Germinal center (tissue), 1 donor: Measurements from ENCODE around the gene PLEKHA1.

ENCODE experiments used
- DNase-seq: peaks from one replicate; pipeline ENCODE4 v3.0.0; 2012; ENCODE audit warnings: mixed read lengths, low spot score

PLEKHA1 gene

DNA sequence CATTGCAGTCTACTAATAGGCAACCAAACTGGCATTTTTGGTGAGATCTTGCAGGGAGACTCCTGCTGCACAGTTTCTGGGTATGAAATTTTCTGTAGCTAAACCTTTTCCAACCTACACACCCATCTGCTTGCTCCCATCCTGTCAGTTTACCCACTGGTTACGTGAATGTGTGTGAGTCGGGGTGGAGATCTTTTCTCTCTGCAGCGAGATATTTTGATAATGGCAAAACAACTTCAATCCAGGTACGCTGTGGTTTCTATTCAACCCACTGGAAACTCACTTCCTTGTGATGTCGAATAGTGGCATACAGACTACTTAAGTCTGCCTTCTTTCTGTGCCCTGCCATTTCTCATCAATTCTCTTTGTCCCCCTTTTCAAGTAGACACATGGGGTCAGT, 4.5 kb downstream of the PLEKHA1 start:
- no peak for DNase-seq

- DNase-seq: no peak
Observed at GRCh38 chr10:122379537-122379936, 5.0 kb downstream of the PLEKHA1 start.

GRCh38 chr10:122380703-122381102, 6.2 kb downstream of the PLEKHA1 start:
- DNase-seq: no peak

DNA sequence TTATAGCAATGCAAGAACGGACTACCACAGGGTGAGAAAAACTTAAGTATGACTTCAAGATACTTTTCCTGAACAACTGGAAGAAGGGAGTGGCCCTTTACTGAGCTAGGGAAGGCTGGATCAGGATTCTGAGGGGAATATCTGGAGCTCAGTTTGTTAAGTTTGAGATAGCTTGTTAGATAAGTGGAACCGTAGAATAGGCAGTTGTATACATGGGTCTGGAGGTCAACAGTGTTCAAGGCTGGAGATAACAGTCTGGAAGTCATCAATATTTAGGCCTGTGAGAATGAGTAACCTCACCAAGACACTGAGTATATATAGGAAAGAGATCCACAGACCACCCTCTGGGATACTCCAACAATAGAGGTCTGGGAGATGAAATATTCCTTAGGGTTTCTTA, 7.2 kb downstream of the PLEKHA1 start:
- no peak for DNase-seq

GRCh38 chr10:122386514-122386913, 12.0 kb downstream of the PLEKHA1 start:
- DNase-seq: no peak

GRCh38 chr10:122387572-122387971, 13.1 kb downstream of the PLEKHA1 start:
- no peak for DNase-seq

GRCh38 chr10:122388287-122388997, 13.9 kb downstream of the PLEKHA1 start:
- no peak for DNase-seq

- no peak for DNase-seq
Observed at GRCh38 chr10:122390271-122390670, 15.8 kb downstream of the PLEKHA1 start.

- DNase-seq: no peak
Observed at GRCh38 chr10:122390679-122391078, 16.2 kb downstream of the PLEKHA1 start.

- no peak for DNase-seq
Observed at GRCh38 chr10:122391875-122392274, 17.4 kb downstream of the PLEKHA1 start.

- no peak for DNase-seq
Observed at GRCh38 chr10:122392835-122393234, 18.3 kb downstream of the PLEKHA1 start.

DNA sequence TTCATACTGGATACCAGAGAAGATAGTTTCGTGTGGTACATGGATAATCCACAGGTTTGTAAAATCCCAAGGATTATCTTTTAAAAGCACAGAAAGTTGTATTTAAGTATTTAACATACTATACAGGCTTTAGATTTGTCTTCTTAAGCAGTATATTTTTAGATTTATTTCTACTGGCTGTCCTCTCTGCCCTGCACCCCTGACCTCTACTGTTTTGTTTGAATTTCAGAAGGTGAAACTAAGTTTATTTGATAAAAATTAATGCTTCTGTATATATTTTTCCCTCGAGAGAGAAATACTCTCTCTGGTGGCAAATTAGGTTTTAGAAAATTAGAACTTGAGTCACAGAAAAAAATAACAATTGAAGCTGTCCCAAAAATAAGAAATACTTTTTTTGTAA, 18.8 kb downstream of the PLEKHA1 start:
- no peak for DNase-seq

GRCh38 chr10:122402548-122403131, 28.1 kb downstream of the PLEKHA1 start:
- no peak for DNase-seq

GRCh38 chr10:122404576-122404975, 30.1 kb downstream of the PLEKHA1 start:
- DNase-seq: no peak

- DNase-seq: no peak
Observed at GRCh38 chr10:122407375-122408125, 33.0 kb downstream of the PLEKHA1 start.

DNA sequence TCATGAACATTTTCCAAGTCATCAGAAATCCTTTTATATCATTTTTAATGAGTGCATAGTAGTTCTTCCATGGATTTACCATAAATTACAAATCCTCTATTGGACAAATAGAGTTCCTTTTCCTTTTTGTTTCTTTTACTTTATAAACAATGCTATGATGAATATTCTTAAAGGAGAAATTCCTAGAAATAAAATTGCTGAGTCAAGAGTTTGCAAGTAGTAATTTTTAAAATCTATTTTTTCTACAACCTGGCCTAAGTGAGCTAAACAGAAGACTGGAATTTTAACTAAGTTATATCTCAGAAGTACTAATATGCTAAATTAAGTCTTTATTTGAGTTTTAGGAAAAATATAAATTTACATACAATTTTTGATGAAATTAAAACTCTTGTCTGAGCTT, 38.8 kb downstream of the PLEKHA1 start:
- DNase-seq: no peak

GRCh38 chr10:122417667-122418066, 43.2 kb downstream of the PLEKHA1 start:
- no peak for DNase-seq

- no peak for DNase-seq
Observed at GRCh38 chr10:122419016-122419415, 44.5 kb downstream of the PLEKHA1 start.

DNA sequence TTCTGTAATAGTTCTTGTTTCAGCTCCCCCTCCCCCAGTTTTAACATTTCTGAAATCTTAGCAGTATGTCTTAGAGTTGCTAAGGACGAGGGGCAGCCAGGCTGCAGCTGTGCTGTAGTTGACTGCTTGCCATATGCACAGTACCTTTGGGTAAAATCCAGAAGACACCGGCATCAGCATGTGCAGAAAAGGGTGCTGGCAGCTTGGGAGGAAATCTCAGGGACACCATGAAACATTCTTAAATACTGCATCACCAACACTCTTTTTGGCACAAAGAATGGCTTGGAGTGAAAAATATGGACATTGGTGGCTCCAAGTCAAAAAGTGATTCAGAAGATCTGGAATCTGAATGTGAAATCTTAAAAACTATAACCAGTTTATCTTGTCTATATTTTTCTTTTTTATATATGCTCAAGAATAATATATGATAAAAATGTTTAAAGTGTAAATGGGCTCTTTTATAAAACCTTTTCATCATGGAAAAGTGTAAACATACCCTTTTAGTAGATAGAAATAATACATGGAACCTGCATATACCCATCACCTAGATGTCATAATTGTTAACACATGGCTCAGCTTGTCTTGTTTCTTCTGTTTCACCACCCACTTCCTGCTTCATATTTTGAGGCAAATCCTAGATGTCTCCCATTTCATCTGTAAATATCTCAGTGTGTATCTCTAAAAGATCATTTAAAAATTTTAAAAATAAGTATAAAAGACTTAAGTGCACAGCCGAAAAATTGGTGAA, 45.5 kb downstream of the PLEKHA1 start:
- no peak for DNase-seq

- DNase-seq: no peak
Observed at GRCh38 chr10:122420624-122421007, 46.1 kb downstream of the PLEKHA1 start.

- no peak for DNase-seq
Observed at GRCh38 chr10:122421054-122421625, 46.6 kb downstream of the PLEKHA1 start.

GRCh38 chr10:122421742-122422141, 47.2 kb downstream of the PLEKHA1 start:
- no peak for DNase-seq
